Gastroesophageal sphincter (tissue), 4 donors: ENCODE data around the gene TOMM20. TPM values are rescaled to one million over a fixed set of nuclear protein-coding genes. Genes with fewer than 3 reads are reported as not detected.
"Not testable (repeated sequence)": the region's sequence is repeated elsewhere in the genome, so short reads cannot be mapped to it uniquely, and the experiment has no call there.

Experiments
- ATAC-seq: fragments of 150-250 bp; one replicate; pipeline ENCODE4 v1.9.1; 2016; ENCODE audit warnings: mild to moderate bottlenecking, moderate library complexity
- H3K27ac ChIP-seq, 4 donors: fragments of 200-600 bp; sonication (generic) in 3 of 4; 1 replicate in 3 of 4; 2 replicates in 1 of 4; pipeline ENCODE4 v1.5.1; 2016 to 2019
- H3K27me3 ChIP-seq: fragments of 200-600 bp; sonication (generic); one replicate; pipeline ENCODE4 v1.5.1; 2019
- H3K36me3 ChIP-seq, 2 donors: fragments of 200-600 bp; sonication (generic); one replicate each; pipeline ENCODE4 v1.5.1; 2019; ENCODE audit warnings: control low read depth in 1 of 2
- H3K4me1 ChIP-seq, 3 donors: fragments of 200-600 bp; sonication (generic); 1 replicate in 2 of 3; 2 replicates in 1 of 3; pipeline ENCODE4 v1.5.1; 2016 to 2019; ENCODE audit warnings: control low read depth in 2 of 3
- H3K4me3 ChIP-seq, 2 donors: fragments of 200-600 bp; sonication (generic); one replicate each; pipeline ENCODE4 v1.5.1; 2019; ENCODE audit warnings: mild to moderate bottlenecking in 1 of 2, moderate library complexity in 1 of 2
- H3K9me3 ChIP-seq, 3 donors: fragments of 200-600 bp; sonication (generic); one replicate each; pipeline ENCODE4 v1.5.1; 2017 to 2019; ENCODE audit warnings: control low read depth in 2 of 3
- EP300 ChIP-seq: sonication (generic); formaldehyde crosslinking; IDR thresholded peaks from one replicate; pipeline ENCODE4 v1.6.1; 2017; ENCODE audit warnings: antibody characterized with exemption, mild to moderate bottlenecking
- POLR2A ChIP-seq, 2 donors: fragments of 450-650 bp; IDR thresholded peaks; one replicate each; pipeline ENCODE4 v1.6.1; 2017; ENCODE audit warnings: antibody characterized with exemption in 2 of 2, mild to moderate bottlenecking in 2 of 2, moderate library complexity in 1 of 2
- POLR2AphosphoS5 ChIP-seq: sonication (generic); formaldehyde crosslinking; IDR thresholded peaks from one replicate; pipeline ENCODE4 v1.6.1; 2017; ENCODE audit warnings: antibody characterized with exemption
- WGBS, 2 donors: methylation state at CpG; one replicate each; pipeline ENCODE4 v1.1.5; 2018; ENCODE audit warnings: low coverage in 1 of 2; 5-methylcytosine and 5-hydroxymethylcytosine counted together
- total RNA-seq, 4 donors: library from RNA; depleted of rRNA; stranded (reverse); fragments of >200 nt; gene quantifications; one replicate each; pipeline ENCODE4 v1.1.0, GENCODE V29; 2016
- TF ChIP-seq, protein P1 (sequence below), 4 experiments: fragments of 200-600 bp in 2 of 4; fragments of 450-650 bp in 2 of 4; sonication (generic) in 1 of 4; IDR thresholded peaks; one replicate each; pipeline ENCODE4 v1.5.1; 2017 to 2019; ENCODE audit warnings: antibody characterized with exemption in 4 of 4, mild to moderate bottlenecking in 2 of 4, moderate library complexity in 2 of 4

Gene TOMM20
- total RNA-seq, 4 donors from 2014 or later = 57.8 to 111 (median 99.1) TPM

DNA sequence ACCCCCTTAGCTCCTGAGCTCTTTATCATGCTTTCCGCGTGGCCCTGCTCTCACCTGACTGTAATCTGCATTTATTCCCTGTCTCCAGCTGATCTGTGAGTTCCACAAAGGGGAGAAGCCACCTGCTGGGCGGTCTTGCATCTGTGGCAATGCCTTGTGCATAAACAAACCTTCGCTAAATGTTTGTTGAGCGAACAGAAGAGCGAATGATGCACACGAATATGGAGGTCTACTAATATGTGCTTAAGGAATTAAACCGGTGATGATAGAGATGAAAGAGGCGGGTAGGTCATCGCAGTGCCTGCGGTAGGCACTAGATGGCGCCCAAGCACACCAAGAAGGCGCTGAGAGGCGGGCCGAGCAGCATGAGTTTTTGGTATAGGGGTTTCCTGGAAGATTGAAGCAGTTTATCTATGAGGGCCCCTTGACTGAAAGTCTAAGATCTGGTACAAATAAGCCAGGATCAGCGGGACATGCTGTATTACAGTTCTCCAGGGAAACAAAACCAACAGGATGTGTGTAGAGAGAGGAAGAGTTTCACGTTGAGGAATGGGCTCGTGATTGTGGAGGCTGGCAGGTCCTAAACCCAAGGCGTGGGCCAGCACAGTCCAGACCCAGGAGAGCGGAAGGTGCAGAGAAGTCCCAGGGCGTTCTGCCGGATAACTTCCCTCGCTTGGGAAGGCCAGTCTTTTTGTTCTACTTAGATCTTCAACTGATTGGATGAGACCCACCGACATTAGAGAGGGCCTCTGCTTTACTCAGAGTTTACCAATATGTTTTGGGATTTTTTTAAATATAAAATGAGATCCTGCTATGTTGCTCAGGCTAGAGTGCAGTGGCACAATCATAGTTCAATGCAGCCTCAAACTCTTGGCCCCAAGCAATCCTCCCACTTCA, 34.7 kb downstream of the TOMM20 start:
- Histone ChIP-seq H3K4me3 (peak overlapping the region in 1 of 2 donors; percentile 24), H3K9me3 (no peaks in the 10 kb centered on the region), H3K36me3 (no peaks in the 10 kb centered on the region), H3K27ac (peak overlapping the region in 1 of 4 donors; percentile 44), H3K27me3 (no peaks in the 10 kb centered on the region), H3K4me1 (peaks cover 4 to 32% (median 9%) of the 10 kb centered on the region in 3 donors)
- 18 to 33% methylated on average over 8 to 20 of the region's 24 CpGs for WGBS, 2 donors
- no peak for TF ChIP-seq POLR2AphosphoS5
- no peak for TF ChIP-seq EP300
- TF ChIP-seq, protein P1, sequence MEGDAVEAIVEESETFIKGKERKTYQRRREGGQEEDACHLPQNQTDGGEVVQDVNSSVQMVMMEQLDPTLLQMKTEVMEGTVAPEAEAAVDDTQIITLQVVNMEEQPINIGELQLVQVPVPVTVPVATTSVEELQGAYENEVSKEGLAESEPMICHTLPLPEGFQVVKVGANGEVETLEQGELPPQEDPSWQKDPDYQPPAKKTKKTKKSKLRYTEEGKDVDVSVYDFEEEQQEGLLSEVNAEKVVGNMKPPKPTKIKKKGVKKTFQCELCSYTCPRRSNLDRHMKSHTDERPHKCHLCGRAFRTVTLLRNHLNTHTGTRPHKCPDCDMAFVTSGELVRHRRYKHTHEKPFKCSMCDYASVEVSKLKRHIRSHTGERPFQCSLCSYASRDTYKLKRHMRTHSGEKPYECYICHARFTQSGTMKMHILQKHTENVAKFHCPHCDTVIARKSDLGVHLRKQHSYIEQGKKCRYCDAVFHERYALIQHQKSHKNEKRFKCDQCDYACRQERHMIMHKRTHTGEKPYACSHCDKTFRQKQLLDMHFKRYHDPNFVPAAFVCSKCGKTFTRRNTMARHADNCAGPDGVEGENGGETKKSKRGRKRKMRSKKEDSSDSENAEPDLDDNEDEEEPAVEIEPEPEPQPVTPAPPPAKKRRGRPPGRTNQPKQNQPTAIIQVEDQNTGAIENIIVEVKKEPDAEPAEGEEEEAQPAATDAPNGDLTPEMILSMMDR (IDR thresholded peaks at IDR 0.05) = peak in 3 of 4 experiments; percentile 73 to 84 (median 84)
- TF ChIP-seq POLR2A (IDR thresholded peaks at IDR 0.05) = no peak
- ATAC-seq = peak; percentile 72

DNA sequence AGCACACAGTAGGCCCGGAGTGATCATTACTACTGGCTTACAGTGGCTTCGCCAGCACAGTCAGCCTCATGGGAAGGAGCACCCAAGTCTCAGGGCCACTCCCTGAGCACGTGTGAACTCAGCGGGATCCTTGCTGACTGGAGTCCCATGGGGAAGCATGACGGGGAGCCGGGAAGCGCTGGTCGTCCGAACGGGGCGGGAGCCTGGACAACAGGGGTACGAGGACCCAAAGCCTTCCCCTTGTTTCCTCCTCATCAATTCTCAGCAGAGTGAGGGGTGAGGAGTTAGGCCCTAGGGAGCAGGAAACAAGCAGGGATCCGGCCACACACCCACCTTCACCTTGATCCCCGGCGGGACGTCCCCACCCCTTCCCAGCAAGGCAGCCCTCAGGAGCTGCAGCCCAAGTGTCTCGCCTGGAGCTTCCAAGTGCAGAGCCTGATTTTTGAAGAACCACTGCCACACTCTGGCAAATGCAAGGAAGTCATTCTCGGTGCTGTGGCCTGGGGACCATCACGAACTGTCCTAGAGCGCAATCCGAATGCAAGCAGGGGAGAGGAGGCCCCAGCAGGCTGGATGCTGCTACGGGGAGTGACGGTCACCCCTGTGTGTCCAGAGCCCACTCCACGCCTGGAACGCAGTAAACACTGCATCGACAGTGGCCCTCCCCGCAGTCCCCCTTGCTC, 35.5 kb downstream of the TOMM20 start:
- no peaks in the 10 kb centered on the region for H3K27me3 ChIP-seq
- ATAC-seq = peak; percentile 50
- H3K9me3 ChIP-seq = no peaks in the 10 kb centered on the region
- peaks cover 4 to 32% (median 9%) of the 10 kb centered on the region in 3 donors for H3K4me1 ChIP-seq
- no peaks in the 10 kb centered on the region for H3K36me3 ChIP-seq
- 40 to 50% methylated on average over 2 to 16 of the region's 27 CpGs for WGBS, 2 donors
- peak overlapping the region in 1 of 4 donors; percentile 44 for H3K27ac ChIP-seq
- TF ChIP-seq, protein P1 (IDR thresholded peaks at IDR 0.05) = peak in 2 of 4 experiments; percentile 17 to 18
- TF ChIP-seq EP300 = no peak
- no peak for TF ChIP-seq POLR2A (IDR thresholded peaks at IDR 0.05)
- peak overlapping the region in 1 of 2 donors; percentile 24 for H3K4me3 ChIP-seq

DNA sequence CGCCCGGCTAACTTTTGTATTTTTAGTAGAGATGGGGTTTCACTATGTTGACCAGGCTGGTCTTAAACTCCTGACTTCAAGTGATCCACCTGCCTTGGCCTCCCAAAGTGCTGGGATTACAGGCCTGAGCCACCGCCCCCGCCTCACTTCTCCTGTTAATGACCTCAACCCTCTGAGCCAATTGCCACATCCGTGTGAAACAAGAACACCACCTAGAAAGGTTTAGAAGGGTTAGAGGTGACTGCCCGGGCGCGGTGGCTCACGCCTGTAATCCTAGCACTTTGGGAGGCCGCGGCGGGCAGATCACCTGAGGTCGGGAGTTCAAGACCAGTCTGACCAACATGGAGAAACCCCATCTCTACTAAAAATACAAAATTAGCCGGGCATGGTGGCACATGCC, 36.2 kb downstream of the TOMM20 start:
- Histone ChIP-seq H3K27ac (peak overlapping the region in 1 of 4 donors; percentile 74), H3K4me1 (peaks cover 4 to 32% (median 9%) of the 10 kb centered on the region in 3 donors)
- H3K4me3 ChIP-seq, ATAC-seq, H3K9me3 ChIP-seq, H3K36me3 ChIP-seq, H3K27me3 ChIP-seq: not testable (repeated sequence)
- 88 to 100% methylated on average over 3 to 12 of the region's 14 CpGs for WGBS, 2 donors

DNA sequence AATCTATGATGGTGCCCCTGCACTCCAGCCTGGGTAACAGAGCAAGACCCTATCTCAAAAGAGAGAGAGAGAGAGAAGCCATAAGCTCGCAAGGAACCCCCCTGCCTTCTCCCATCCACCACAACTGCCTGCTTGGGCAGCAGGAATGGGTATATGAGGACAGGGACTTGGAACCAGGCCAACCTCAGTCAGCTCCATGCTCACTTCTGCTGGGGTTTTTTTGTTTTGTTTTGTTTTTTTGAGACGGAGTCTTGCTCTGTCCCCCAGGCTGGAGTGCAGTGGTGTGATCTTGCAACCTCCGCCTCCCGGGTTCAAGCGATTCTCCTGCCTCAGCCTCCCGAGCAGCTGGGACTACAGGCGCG, 36.6 kb downstream of the TOMM20 start:
- Histone ChIP-seq H3K27ac (peak overlapping the region in 1 of 4 donors; percentile 74), H3K4me1 (peaks cover 4 to 32% (median 9%) of the 10 kb centered on the region in 3 donors)
- 84 to 96% methylated on average over 5 to 7 of the region's 8 CpGs for WGBS, 2 donors
- not testable (repeated sequence) for H3K4me3 ChIP-seq, H3K9me3 ChIP-seq, H3K36me3 ChIP-seq, H3K27me3 ChIP-seq, ATAC-seq

DNA sequence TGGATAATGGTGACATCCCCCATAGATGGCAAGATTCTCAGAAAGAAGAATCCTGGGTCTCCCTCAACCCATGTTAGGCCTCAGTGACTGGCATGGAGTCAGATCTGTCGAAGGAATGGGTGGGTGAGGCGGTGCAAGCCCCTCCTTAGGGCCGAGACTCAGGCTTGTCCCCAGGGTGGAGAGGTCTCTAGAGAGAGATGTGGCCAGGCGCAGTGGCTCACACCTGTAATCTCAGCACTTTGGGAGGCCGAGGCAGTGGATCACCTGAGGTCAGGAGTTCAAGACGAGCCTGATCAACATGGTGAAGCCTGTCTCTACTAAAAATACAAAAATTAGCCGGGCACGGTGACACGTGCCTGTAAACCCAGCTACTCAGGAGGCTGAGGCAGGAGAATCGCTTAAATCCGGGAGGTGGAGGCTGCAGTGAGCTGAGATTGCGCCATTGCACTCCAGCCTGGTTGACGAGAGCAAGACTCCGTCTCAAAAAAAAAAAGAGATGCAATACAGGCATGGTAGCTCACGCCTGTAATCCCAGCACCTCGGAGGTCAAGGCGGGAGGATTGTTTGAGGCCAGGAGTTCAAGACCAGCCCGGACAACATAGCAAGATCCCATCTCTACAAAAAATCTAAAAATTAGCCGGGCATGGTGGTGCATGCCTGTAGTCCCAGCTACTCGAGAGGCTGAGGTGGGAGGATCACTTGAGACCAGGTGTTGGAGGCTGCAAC, 37.2 kb downstream of the TOMM20 start:
- not testable (repeated sequence) for H3K36me3 ChIP-seq, H3K4me3 ChIP-seq, H3K9me3 ChIP-seq, H3K27me3 ChIP-seq, ATAC-seq
- H3K27ac ChIP-seq = peak overlapping the region in 3 of 4 donors; percentile 73 to 76 (median 74)
- WGBS, 2 donors = 81 to 92% methylated on average over 4 to 5 of the region's 20 CpGs
- peaks cover 4 to 32% (median 9%) of the 10 kb centered on the region in 3 donors for H3K4me1 ChIP-seq

DNA sequence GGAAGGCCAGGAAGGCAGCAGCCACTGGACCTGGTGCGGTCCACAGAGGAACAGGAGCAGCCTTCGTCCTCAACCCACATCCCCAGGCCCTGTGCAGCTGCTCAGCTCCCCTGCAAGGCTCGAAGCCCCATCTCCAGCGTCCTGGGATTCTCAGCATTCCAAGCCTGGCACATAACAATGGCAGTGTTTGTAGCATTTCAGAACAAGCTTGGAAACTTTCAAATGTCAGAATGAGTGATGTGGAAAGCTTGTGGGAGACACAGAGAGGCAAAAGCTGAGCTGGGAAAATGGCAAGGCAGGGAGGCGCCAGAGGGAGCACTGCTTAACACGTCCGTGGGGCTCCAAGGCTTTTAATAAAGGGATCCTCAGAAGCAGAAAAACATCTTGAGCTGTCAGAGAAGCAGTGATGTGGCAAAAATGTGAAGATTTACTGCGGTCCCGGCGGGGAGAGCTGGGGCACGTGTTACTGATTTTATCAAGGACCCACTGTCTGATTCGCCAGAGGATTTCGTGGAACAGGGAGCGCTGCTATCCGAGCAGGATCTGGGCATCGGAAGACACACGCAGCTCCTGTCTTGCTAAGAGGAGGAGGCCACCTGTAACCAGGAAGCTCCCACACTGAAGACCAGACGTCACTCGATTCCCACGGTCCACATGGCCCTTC, 38.1 kb downstream of the TOMM20 start:
- Histone ChIP-seq H3K4me3 (no peak overlapping the region), H3K9me3 (no peaks in the 10 kb centered on the region), H3K27me3 (no peaks in the 10 kb centered on the region), H3K36me3 (no peaks in the 10 kb centered on the region), H3K27ac (peak overlapping the region in 3 of 4 donors; percentile 73 to 76 (median 74)), H3K4me1 (peaks cover 4 to 32% (median 9%) of the 10 kb centered on the region in 3 donors)
- peak; percentile 24 for ATAC-seq
- TF ChIP-seq EP300 (no peak), POLR2A (IDR thresholded peaks at IDR 0.05) (no peak), POLR2AphosphoS5 (no peak)
- TF ChIP-seq, protein P1 (IDR thresholded peaks at IDR 0.05) = peak in 1 of 4 experiments; percentile 2
- WGBS, 2 donors = 43 to 50% methylated on average over 10 to 17 of the region's 20 CpGs
